ENCODE measurements around the gene GTF3A.

The GTF3A gene

GRCh38 chr13:27419328-27419727, 5.1 kb upstream of the GTF3A start:
- no peak overlapping the region for H3K4me3 ChIP-seq (ENCODE audit: low read depth, low read length)
- TF ChIP-seq CTCF (IDR thresholded peaks at IDR 0.05; ENCODE audit: low read depth, low read length) (no peak), MAX (IDR thresholded peaks at IDR 0.05; ENCODE audit: low read depth, low read length) (no peak), POLR2A (IDR thresholded peaks at IDR 0.05; ENCODE audit: extremely low read depth, insufficient read length) (no peak)
- DNase-seq (ENCODE audit: low read depth), result no peak

- DNase-seq (ENCODE audit: low read depth), result no peak
- TF ChIP-seq CTCF (IDR thresholded peaks at IDR 0.05; ENCODE audit: low read depth, low read length), result no peak
- TF ChIP-seq MAX (IDR thresholded peaks at IDR 0.05; ENCODE audit: low read depth, low read length), result no peak
- no peak for TF ChIP-seq POLR2A (IDR thresholded peaks at IDR 0.05; ENCODE audit: extremely low read depth, insufficient read length)
- TF ChIP-seq MYC (IDR thresholded peaks at IDR 0.05; ENCODE audit: low read depth, low read length), result no peak
- no peak overlapping the region for H3K4me3 ChIP-seq (ENCODE audit: low read depth, low read length)
These were observed 3.1 kb upstream of the GTF3A start for GRCh38 chr13:27421101-27421871.

- no peak for TF ChIP-seq POLR2A (IDR thresholded peaks at IDR 0.05; ENCODE audit: extremely low read depth, insufficient read length)
- TF ChIP-seq CTCF (IDR thresholded peaks at IDR 0.05; ENCODE audit: low read depth, low read length), result no peak
- no peak for TF ChIP-seq MAX (IDR thresholded peaks at IDR 0.05; ENCODE audit: low read depth, low read length)
- TF ChIP-seq MYC (IDR thresholded peaks at IDR 0.05; ENCODE audit: low read depth, low read length), result no peak
- no peak for DNase-seq (ENCODE audit: low read depth)
These were observed 1.1 kb upstream of the GTF3A start for GRCh38 chr13:27423333-27423732.

GRCh38 chr13:27425158-27425917, 919 bp downstream of the GTF3A start:
- TF ChIP-seq MYC (IDR thresholded peaks at IDR 0.05; ENCODE audit: low read depth, low read length) (no peak), POLR2A (IDR thresholded peaks at IDR 0.05; ENCODE audit: extremely low read depth, insufficient read length) (no peak), CTCF (IDR thresholded peaks at IDR 0.05; ENCODE audit: low read depth, low read length) (no peak), MAX (IDR thresholded peaks at IDR 0.05; ENCODE audit: low read depth, low read length) (peak; percentile 51)
- H3K4me3 ChIP-seq (ENCODE audit: low read depth, low read length), result peak overlapping the region; percentile 89
- DNase-seq (ENCODE audit: low read depth), result peak; percentile 64

More at GRCh38 chr13:27423333-27423732, 1.1 kb upstream of the GTF3A start:
- H3K4me3 ChIP-seq (ENCODE audit: low read depth, low read length), result no peak overlapping the region

GRCh38 chr13:27425918-27426630, 1.7 kb downstream of the GTF3A start:
- peak; percentile 51 for TF ChIP-seq POLR2A (IDR thresholded peaks at IDR 0.05; ENCODE audit: extremely low read depth, insufficient read length)
- peak; percentile 24 for TF ChIP-seq CTCF (IDR thresholded peaks at IDR 0.05; ENCODE audit: low read depth, low read length)
- TF ChIP-seq MYC (IDR thresholded peaks at IDR 0.05; ENCODE audit: low read depth, low read length), result no peak; the same call in 1 of the 2 replicates
- peak; percentile 78 for TF ChIP-seq MAX (IDR thresholded peaks at IDR 0.05; ENCODE audit: low read depth, low read length)
- H3K4me3 ChIP-seq (ENCODE audit: low read depth, low read length), result peak overlapping the region; percentile 89
- DNase-seq (ENCODE audit: low read depth), result peak; percentile 97
